ENCODE data around the gene MAEL. TPM values are rescaled to one million over a fixed set of nuclear protein-coding genes. Genes with fewer than 3 reads are reported as not detected.

MAEL gene
- polyA plus RNA-seq, 5 donors, result 0.04 to 0.25 (median 0.17) TPM; not detected in 1

DNA sequence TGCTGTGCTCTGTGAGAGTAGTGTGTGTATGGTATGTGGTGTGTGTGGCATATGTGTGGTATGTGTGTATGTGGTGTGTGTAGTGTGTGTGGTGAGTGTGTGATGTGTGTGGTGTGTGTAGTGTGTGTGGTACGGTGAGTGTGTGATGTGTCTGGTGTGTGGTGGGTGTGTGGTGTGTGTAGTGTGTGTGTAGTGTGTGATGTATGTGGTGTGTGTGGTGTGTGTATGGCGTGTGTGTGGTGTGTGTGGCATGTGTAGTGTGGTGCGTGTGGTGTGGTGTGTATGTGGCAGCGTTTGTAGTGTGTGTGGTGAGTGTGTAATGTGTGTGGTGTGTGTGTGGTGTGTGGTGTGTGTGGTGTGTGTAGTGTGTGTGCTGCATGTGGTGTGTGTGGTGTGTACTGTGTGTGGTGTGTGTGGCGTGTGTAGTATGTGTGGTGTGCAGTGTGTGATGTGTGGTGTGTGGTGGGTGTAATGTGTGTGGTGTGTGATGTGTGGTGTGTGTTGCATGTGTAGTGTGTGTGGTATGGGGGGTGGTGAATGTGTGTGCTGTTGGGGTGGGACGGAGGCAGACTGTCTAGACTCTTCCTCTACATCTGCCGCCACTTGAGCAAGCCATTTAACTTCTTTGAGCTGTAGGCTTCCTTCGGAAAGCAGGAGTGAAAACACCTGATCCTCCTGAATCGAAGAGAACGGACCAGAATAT is 67.6 kb downstream of the MAEL start:
- DNase-seq, result no peak

DNA sequence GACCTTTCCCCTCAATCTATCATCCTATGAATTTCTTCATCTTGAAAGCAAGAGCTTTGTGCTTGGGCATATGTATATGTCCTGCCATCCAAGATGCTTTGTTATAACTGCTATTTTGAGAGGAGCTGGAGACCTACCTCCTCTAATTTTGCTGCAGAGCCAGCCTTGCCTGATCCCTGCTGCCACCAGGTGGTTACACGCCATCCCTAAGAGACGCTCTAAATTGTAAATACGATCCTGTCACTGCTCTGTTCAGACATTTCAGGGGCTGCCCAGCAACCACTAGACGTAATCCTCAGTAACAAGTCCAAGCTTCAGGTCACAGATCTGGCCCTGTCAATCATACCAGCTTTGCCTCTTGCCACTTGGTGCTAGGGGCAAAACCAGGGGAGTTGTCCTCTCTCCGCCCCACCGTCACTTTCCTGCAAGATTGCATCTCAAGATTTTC is 68.2 kb downstream of the MAEL start:
- DNase-seq, result peak in 1 of 2 donors; percentile 13

DNA sequence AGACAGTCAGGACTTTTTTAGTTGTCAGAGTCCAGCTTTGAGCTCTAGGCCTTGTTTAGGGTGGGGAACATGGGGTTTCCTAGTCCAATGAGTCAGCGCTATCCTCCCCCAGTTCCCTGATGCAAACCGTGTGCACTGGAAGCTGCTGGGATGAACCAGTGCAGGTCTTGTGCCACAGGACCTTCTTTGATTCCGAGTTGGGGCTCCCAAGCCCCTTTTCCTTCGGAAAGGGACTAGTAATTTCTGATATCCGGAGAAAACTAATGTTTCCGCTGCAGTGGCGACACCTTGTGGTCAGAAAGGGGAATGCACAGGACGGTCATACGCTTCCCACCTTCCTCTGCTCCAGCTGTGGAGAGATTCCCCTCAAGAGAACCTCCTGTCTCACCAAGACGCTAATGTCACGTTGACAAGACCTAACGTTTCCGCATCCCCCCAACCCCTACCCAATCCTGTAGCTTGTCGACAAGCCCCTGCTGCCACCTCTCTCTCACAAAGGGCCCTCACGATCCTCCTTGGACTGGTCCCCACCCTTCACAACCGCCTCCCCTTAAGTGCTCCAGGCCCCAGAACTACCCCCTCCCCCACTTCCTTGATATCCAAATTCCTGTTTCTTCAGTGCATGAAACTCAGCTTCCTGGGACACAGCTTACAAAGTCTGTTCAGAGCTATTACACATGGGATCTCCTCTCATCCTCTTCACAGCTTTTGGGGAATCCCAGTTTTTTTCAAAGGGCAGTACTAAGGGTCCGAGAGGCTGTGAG is 70.1 kb downstream of the MAEL start:
- DNase-seq, result peak; percentile 38 to 56

DNA sequence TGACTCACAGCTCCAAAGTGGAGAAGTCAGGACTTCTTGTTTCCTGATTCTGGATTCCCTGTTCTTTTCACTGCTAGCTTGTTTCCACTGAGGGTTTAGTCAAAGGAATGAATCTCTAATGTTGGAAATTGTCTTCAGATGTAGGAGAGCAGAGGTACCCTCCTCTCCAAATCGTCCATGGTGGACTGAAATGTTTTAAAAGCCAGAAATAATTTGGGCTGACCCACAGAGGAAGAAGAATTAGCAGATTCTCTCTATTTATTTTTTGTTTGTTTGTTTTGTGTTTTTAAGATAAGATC is 70.7 kb downstream of the MAEL start:
- DNase-seq, result no peak

DNA sequence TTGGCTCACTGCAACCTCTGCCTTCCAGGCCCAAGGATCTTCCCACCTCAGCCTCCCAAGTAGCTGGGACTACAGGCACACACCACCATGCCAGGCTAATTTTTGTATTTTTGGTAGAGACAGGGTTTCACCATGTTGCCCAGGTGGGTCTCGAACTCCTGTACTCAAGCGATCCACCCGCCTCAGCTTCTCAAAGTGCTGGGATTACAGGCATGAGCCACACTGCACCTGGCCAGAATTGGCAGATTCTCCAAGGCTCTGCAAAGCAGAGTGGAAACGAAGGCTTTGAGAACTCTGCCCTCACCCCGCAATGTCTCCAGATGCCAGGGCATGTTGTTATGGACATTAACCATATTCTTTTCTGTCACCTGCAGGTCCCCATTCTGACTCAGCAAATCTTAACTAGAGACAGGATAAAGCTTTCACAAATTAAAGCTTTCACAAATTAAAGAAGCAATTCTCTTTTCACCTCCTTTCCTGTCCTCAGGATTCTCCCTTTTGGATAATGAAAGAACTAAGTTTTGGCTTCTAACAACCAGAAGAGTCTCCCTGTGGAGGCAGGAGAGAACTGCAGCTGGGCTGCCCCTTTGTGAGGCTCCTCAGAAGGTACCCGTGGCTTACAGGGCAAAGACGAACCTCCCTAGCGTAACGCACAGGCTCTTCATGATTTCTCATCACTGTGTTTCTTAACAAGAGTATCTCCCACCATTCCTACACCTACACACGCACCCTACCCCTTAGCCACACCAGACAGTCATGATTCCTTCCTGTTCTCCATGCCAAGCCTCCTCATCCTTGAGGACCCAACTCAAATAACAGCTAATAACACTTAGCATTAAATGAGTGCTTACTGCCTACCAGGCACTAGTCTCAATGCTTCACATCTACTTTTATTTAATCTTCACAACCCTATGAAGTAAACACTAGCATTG is 71.3 kb downstream of the MAEL start:
- no peak for DNase-seq

DNA sequence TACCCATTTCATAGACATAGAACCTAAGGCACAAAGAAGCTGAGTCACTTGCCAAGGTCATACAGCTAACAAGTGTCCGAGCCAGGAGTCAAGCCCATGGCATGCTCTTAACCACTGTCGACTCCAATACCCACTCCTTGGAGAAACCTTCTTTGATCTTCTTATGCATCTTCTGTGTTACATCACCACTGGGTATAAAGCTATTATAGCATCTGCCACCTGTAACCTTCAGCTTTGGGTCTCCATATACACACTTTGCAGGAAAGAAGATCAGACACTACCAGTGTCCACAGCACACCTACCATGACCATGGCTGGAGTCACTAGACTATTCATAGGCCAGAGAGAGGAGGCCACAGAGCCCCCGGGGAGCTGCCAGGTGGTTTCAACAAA is 72.0 kb downstream of the MAEL start:
- DNase-seq, result no peak

DNA sequence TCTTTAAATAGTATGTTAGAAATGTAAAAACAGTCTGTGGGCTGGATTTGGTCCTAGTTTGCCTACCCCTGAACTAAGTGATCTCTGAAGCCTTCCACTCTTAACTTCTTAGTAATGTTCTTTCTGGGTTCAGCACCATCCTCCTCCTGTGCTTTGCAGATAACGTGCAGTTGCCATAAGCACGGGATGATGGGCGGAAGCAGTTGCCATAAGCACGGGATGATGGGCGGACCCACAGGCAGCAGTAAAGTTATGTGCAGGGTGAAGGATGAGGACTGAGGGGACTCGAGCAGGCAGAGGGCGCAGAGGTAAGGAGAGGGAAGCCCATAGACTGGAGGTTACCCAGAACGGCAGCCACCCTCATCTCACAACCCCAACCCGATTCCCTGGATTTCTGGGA is 75.5 kb downstream of the MAEL start:
- DNase-seq, result no peak

DNA sequence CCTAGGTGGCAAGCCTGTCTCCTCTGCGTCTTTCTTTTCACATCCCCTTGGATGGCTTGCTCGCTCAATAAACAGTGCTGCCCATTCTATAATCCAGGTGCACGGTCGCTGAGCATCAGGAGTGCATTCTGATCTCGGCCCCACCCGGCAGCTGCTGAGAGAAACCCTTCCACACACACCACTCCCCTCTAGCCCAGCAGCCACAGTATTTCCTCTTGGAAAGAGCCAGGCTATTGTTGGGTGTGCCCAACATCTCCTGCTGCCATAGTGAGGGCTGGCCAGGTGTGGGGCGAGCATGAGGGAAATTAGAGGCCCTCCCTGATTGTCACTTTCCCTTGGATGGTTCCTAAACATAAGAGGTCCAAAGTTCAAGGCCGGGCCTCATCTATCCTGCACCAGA is 76.4 kb downstream of the MAEL start:
- no peak for DNase-seq

DNA sequence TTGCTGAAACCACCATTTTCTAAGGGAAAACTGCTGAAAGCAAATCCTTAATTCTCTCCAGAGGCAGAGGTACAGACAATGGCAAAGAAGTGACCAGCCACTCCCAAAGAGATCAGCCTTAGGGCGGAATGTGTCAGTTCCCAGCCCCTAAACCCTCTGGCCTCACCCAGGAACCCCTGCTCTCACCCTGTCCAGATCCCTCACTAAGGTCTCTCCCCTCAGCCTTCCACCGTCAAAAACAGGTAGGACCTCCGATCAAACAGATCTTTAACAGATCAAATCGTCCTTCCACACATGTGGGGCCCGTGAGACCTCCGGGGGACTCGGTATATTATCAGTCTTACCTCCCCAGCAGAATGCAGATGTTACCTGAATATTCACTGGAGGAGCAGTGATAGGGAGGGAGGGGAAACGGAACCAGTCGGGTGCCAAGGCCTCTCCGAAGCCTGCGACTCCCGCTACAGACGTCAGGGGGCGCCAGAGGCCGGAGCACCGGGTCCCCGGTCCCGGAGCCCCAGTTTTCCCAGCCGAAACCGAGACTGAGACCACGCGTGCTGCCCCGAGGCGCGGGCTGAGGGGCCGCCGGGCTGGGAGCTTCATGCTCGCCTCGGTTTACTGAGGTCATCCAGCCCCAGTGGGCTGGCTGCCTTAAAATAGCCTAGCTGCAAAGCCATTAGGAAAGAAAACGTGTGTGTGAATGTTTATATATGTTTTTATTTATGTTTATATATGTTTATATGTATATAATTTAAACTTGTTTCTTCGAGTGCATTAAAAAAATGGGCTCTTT is 77.4 kb downstream of the MAEL start:
- peak; percentile 54 to 68 for DNase-seq

DNA sequence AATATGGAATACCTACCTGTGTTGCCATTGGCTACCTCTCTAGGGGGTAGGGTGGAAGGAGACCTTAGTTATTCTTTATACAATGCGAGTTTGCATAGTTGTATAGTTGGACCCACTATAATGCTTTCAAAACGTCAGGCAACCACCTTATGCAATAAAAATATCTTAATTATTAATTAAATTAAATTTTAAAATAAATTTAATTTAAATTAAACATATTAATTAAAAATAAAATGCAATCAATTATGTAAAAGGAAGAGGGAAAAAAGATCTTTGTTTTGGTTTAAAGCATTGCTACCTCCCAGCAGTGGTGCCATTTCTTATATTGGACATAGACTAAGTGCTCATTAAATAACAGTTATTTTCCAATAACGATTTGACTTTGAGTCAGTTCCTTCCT is 78.8 kb downstream of the MAEL start:
- no peak for DNase-seq

DNA sequence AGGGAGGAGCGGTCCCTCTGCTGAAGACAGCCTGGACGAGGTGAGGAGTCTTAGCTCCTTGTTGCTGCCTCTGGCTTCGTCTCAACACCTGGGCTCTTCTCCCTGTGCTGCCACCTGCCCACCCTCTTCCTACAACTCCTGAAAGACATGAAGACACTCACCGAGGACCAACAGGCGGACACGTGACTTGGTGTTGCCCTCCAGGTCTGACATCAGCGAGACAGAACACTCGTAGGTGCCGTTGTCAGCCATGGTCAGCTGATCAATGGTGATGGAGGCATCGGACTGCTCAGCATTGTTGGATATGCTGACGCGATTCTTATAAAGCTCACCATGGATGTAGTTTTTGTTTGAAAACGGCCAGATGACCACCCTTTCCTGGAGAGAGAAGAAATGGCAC is 79.7 kb downstream of the MAEL start:
- no peak for DNase-seq

DNA sequence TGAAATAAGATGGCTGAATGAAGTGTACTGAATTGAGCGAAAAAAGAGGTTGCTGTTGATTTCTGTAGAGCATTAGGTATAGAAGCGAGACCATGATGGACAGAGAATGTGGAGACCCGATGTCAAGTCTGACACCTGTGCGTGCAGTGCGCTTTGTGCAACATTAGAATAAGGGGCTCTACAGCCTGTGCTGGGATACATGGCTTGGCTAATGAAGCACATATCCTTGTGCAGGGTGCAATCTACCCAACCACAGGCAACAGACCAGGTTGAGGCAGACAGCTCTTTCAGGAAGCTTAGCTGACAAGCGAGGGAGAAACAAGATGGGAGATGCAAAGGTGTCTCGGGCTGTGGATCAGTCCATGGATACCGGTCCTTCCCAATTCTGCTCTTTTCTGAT is 82.2 kb downstream of the MAEL start:
- no peak for DNase-seq

Other genes starting within 250 kb of the MAEL start
- gene POGK, start 149.8 kb upstream of the MAEL start, polyA plus RNA-seq (ENCODE audit: insufficient read depth in 1 of 5, insufficient read length in 5 of 5, low replicate concordance in 1 of 5), result 10 to 100 TPM; 44.1 to 57.6 (median 53.7) TPM
- gene TADA1, start 113.0 kb upstream of the MAEL start, polyA plus RNA-seq (ENCODE audit: insufficient read depth in 1 of 5, insufficient read length in 5 of 5, low replicate concordance in 1 of 5), result 10 to 100 TPM; 19.8 to 27.7 (median 25.3) TPM
- under 1 TPM; 0.48 to 0.71 (median 0.57) TPM for gene ILDR2, start 13.7 kb upstream of the MAEL start, polyA plus RNA-seq (ENCODE audit: insufficient read depth in 1 of 5, insufficient read length in 5 of 5, low replicate concordance in 1 of 5)
- under 1 TPM; 0.09 to 0.24 (median 0.12) TPM for gene GPA33, start 101.1 kb downstream of the MAEL start, polyA plus RNA-seq (ENCODE audit: insufficient read depth in 1 of 5, insufficient read length in 5 of 5, low replicate concordance in 1 of 5)
- gene STYXL2, start 104.8 kb downstream of the MAEL start, polyA plus RNA-seq (ENCODE audit: insufficient read depth in 1 of 5, insufficient read length in 5 of 5, low replicate concordance in 1 of 5), result 1 to 10 TPM in 2 of 5 donors, under 1 TPM in 3; 0.51 to 4.6 (median 0.80) TPM
- gene POU2F1, start 231.6 kb downstream of the MAEL start, polyA plus RNA-seq (ENCODE audit: insufficient read depth in 1 of 5, insufficient read length in 5 of 5, low replicate concordance in 1 of 5), result 10 to 100 TPM in 4 of 5 donors, 1 to 10 TPM in 1; 8.6 to 15.8 (median 13.6) TPM